Measurements from ENCODE around the gene FAM200C. TPM values are rescaled to one million over a fixed set of nuclear protein-coding genes. Genes with fewer than 3 reads are reported as not detected.

Gene FAM200C
- total RNA-seq: 4.9 TPM
- long read RNA-seq, transcript ZBED8-201 (2 exons, 2,851 nt): major isoform, 20 of 25 reads
- long read RNA-seq, partial matches to known transcripts: 0 of 25 reads
- long read RNA-seq, other reads (novel, unspliced or antisense): 1 of 25 reads

DNA sequence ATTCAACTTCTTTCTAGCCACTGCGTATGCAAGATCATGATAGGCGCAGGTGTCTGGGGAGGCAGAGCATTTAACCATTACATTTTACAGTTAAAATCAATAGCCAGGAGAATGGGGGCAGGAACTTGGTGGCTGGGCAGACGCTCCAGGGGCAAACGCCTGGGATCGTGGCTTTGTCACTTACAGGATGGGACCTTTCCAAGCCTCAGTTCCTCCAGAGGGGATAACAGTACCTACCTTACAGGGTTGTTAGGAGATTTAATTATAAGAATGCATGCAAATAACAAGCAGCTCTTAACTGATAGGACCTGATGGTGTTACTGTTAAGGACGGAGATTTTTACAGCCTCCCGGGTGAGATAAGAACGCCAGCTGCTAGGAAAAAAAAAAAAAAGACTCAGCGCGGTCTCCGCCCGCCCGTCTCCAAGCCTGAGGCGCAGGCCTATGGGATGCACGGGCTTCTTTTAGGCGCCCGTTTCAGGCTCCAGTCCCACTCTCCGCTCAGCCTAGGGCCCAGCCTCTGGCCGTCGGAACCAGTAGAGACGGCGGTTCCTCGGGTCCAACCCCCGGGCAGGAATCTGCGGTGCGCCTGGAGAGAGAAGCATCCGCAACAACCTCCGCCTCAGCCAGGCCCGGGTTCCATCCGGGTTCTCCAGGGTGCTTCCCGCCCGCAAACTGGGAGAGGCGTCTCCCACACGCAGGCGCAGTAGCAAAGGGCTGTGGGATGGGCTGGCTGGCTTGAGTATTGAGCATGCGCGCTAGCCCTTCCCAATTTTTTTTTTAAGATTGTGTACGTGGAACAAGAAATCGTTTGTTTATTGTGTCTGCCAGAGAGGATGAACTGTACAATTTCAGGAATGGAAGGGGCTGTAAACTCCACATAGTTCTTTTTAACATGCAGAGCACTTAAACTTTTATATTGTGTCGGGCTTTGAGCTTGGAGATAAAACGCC, at the start of gene FAM200C:
TSS of gene FAM200C (minus strand) at position 653 of the 952 bp plus-strand sequence. CDS start 4,564 bp downstream, outside the sequence.
- H3K27me3 ChIP-seq (ENCODE audit: low read depth): no peaks in the 10 kb centered on the region
- H3K4me3 ChIP-seq: peak within 1 kb of the TSS; percentile 73
- peak within 1 kb of the TSS; percentile 90 for H3K27ac ChIP-seq (replicated peaks)
- H3K9me3 ChIP-seq (replicated peaks): no peaks in the 10 kb centered on the region
- peaks cover 35% of the 10 kb centered on the region for H3K36me3 ChIP-seq
- intact Hi-C loops (cut with micrococcal nuclease): loop anchor here (10.0 kb wide), 1 partner anchor 375 kb away; no protein-coding TSS in a partner anchor
- TF ChIP-seq, protein P1, sequence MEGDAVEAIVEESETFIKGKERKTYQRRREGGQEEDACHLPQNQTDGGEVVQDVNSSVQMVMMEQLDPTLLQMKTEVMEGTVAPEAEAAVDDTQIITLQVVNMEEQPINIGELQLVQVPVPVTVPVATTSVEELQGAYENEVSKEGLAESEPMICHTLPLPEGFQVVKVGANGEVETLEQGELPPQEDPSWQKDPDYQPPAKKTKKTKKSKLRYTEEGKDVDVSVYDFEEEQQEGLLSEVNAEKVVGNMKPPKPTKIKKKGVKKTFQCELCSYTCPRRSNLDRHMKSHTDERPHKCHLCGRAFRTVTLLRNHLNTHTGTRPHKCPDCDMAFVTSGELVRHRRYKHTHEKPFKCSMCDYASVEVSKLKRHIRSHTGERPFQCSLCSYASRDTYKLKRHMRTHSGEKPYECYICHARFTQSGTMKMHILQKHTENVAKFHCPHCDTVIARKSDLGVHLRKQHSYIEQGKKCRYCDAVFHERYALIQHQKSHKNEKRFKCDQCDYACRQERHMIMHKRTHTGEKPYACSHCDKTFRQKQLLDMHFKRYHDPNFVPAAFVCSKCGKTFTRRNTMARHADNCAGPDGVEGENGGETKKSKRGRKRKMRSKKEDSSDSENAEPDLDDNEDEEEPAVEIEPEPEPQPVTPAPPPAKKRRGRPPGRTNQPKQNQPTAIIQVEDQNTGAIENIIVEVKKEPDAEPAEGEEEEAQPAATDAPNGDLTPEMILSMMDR (IDR thresholded peaks at IDR 0.05; ENCODE audit: borderline replicate concordance): no peak
- DNase-seq: peak; percentile 90
- H3K4me1 ChIP-seq: peaks cover 42% of the 10 kb centered on the region

- Histone ChIP-seq H3K4me1 (no peaks in the 10 kb centered on the region), H3K4me3 (no peak overlapping the region), H3K27me3 (ENCODE audit: low read depth) (no peaks in the 10 kb centered on the region), H3K9me3 (replicated peaks) (peaks cover 2% of the 10 kb centered on the region), H3K36me3 (no peaks in the 10 kb centered on the region), H3K27ac (replicated peaks) (no peak overlapping the region)
- no peak for DNase-seq
- TF ChIP-seq, protein P1 (IDR thresholded peaks at IDR 0.05; ENCODE audit: borderline replicate concordance): no peak
- intact Hi-C loops (cut with micrococcal nuclease): no loop called here
Measured at GRCh38 chr5:160449458-160449857, 49.6 kb upstream of the FAM200C start.

GRCh38 chr5:160448886-160449285, 49.0 kb upstream of the FAM200C start:
- Histone ChIP-seq H3K4me1 (no peaks in the 10 kb centered on the region), H3K4me3 (no peak overlapping the region), H3K27me3 (ENCODE audit: low read depth) (no peaks in the 10 kb centered on the region), H3K9me3 (replicated peaks) (peaks cover 2% of the 10 kb centered on the region), H3K36me3 (no peaks in the 10 kb centered on the region), H3K27ac (replicated peaks) (no peak overlapping the region)
- no peak for DNase-seq
- intact Hi-C loops (cut with micrococcal nuclease): no loop called here
- TF ChIP-seq, protein P1 (IDR thresholded peaks at IDR 0.05; ENCODE audit: borderline replicate concordance): no peak

- intact Hi-C loops (cut with micrococcal nuclease): no loop called here
- no peak for DNase-seq
- Histone ChIP-seq H3K36me3 (no peaks in the 10 kb centered on the region), H3K27ac (replicated peaks) (no peak overlapping the region), H3K27me3 (ENCODE audit: low read depth) (no peaks in the 10 kb centered on the region), H3K9me3 (replicated peaks) (peaks cover 2% of the 10 kb centered on the region), H3K4me3 (no peak overlapping the region), H3K4me1 (no peaks in the 10 kb centered on the region)
- TF ChIP-seq, protein P1 (IDR thresholded peaks at IDR 0.05; ENCODE audit: borderline replicate concordance): no peak
Measured at GRCh38 chr5:160445751-160446150, 45.9 kb upstream of the FAM200C start.

GRCh38 chr5:160445132-160445531, 45.3 kb upstream of the FAM200C start:
- H3K27me3 ChIP-seq (ENCODE audit: low read depth): no peaks in the 10 kb centered on the region
- H3K4me1 ChIP-seq: no peaks in the 10 kb centered on the region
- peaks cover 2% of the 10 kb centered on the region for H3K9me3 ChIP-seq (replicated peaks)
- no peaks in the 10 kb centered on the region for H3K36me3 ChIP-seq
- TF ChIP-seq, protein P1 (IDR thresholded peaks at IDR 0.05; ENCODE audit: borderline replicate concordance): no peak
- no peak overlapping the region for H3K4me3 ChIP-seq
- intact Hi-C loops (cut with micrococcal nuclease): no loop called here
- no peak overlapping the region for H3K27ac ChIP-seq (replicated peaks)
- no peak for DNase-seq
